GM19324 (cell line): ENCODE data around the gene LTBR.

Source experiments
- ATAC-seq: cut with Tn5 transposase; IDR thresholded peaks from one replicate; pipeline ENCODE4 v1.9.1; 2021; ENCODE audit warnings: mild to moderate bottlenecking, moderate library complexity; ENCODE audit not compliant: unreplicated experiment, low FRiP score

The LTBR gene

GRCh38 chr12:6346235-6346832 lies 37.6 kb upstream of the LTBR start:
- no peak for ATAC-seq

GRCh38 chr12:6346942-6347341 lies 37.0 kb upstream of the LTBR start:
- no peak for ATAC-seq

- no peak for ATAC-seq
These were observed 36.3 kb upstream of the LTBR start for GRCh38 chr12:6347367-6348338.

- no peak for ATAC-seq
These were observed 32.3 kb upstream of the LTBR start for GRCh38 chr12:6351622-6352021.

GRCh38 chr12:6352193-6353173 lies 31.5 kb upstream of the LTBR start:
- no peak for ATAC-seq

GRCh38 chr12:6354495-6355393 lies 29.2 kb upstream of the LTBR start:
- ATAC-seq = no peak

GRCh38 chr12:6355491-6356373 lies 28.2 kb upstream of the LTBR start:
- no peak for ATAC-seq

- no peak for ATAC-seq
These were observed 27.6 kb upstream of the LTBR start for GRCh38 chr12:6356374-6356820.

- ATAC-seq = no peak
These were observed 25.1 kb upstream of the LTBR start for GRCh38 chr12:6358881-6359280.

GRCh38 chr12:6360080-6360571 lies 23.8 kb upstream of the LTBR start:
- ATAC-seq = no peak

- no peak for ATAC-seq
These were observed 23.1 kb upstream of the LTBR start for GRCh38 chr12:6360578-6361490.

GRCh38 chr12:6361834-6362233 lies 22.1 kb upstream of the LTBR start:
- no peak for ATAC-seq

GRCh38 chr12:6362403-6362802 lies 21.6 kb upstream of the LTBR start:
- no peak for ATAC-seq

GRCh38 chr12:6363010-6363329 lies 21.0 kb upstream of the LTBR start:
- ATAC-seq = no peak

GRCh38 chr12:6363330-6364043 lies 20.5 kb upstream of the LTBR start:
- ATAC-seq = no peak

- no peak for ATAC-seq
These were observed 20.0 kb upstream of the LTBR start for GRCh38 chr12:6364044-6364374.
